IMR-90 (cell line): Measurements from ENCODE around the gene ZNF547. TPM values are rescaled to one million over a fixed set of nuclear protein-coding genes. Genes with fewer than 3 reads are reported as not detected.

Experiments used
- polyA plus RNA-seq, 3 experiments: library from polyadenylated mRNA; depleted of rRNA; stranded (reverse); fragments of >200 nt; gene quantifications; 2 replicates each; pipeline ENCODE4 v1.2.3, GENCODE V29; 2012; ENCODE audit warnings: low replicate concordance in 1 of 3
- total RNA-seq: library from RNA; depleted of rRNA; stranded (reverse); fragments of >200 nt; gene quantifications from 2 replicates; pipeline ENCODE4 v1.2.3, GENCODE V29; 2012; rRNA removed

Gene ZNF547
- total and polyA plus RNA-seq, 2 of the 4 experiments (the other 2 are of a cell fraction): 2.1 to 5.6 TPM

Other genes starting within 250 kb of the ZNF547 start
- gene USP29, start 243.6 kb upstream of the ZNF547 start, total RNA-seq: not detected in 2 replicates
- not detected in 2 replicates for gene USP29, start 243.6 kb upstream of the ZNF547 start, polyA plus RNA-seq (2012; rRNA removed)
- not detected in 2 replicates for gene ZIM3, start 218.3 kb upstream of the ZNF547 start, total RNA-seq
- gene ZIM3, start 218.3 kb upstream of the ZNF547 start, polyA plus RNA-seq (2012; rRNA removed): not detected in 2 replicates
- not detected in 2 replicates for gene DUXA, start 196.1 kb upstream of the ZNF547 start, total RNA-seq
- not detected in 2 replicates for gene DUXA, start 196.1 kb upstream of the ZNF547 start, polyA plus RNA-seq (2012; rRNA removed)
- gene ZNF264, start 172.1 kb upstream of the ZNF547 start, total RNA-seq: 23.9 and 31.9 TPM in 2 replicates
- gene ZNF264, start 172.1 kb upstream of the ZNF547 start, polyA plus RNA-seq (2012; rRNA removed): 3.4 and 3.5 TPM in 2 replicates
- 0.83 and 0.90 TPM in 2 replicates for gene AURKC, start 132.5 kb upstream of the ZNF547 start, total RNA-seq
- gene AURKC, start 132.5 kb upstream of the ZNF547 start, polyA plus RNA-seq (2012; rRNA removed): 0.82 and 1.3 TPM in 2 replicates
- gene ZNF805, start 122.9 kb upstream of the ZNF547 start, total RNA-seq: 26.1 and 32.3 TPM in 2 replicates
- gene ZNF805, start 122.9 kb upstream of the ZNF547 start, polyA plus RNA-seq (2012; rRNA removed): 2.4 and 3.0 TPM in 2 replicates
- 41.9 and 55.2 TPM in 2 replicates for gene ZNF460, start 83.1 kb upstream of the ZNF547 start, total RNA-seq
- gene ZNF460, start 83.1 kb upstream of the ZNF547 start, polyA plus RNA-seq (2012; rRNA removed): 3.2 and 3.6 TPM in 2 replicates
- 8.3 and 9.0 TPM in 2 replicates for gene ZNF543, start 43.1 kb upstream of the ZNF547 start, total RNA-seq
- gene ZNF543, start 43.1 kb upstream of the ZNF547 start, polyA plus RNA-seq (2012; rRNA removed): 0.92 and 1.8 TPM in 2 replicates
- gene ZNF304, start 12.3 kb upstream of the ZNF547 start, total RNA-seq: 11.9 and 16.1 TPM in 2 replicates
- 2.9 and 3.9 TPM in 2 replicates for gene ZNF304, start 12.3 kb upstream of the ZNF547 start, polyA plus RNA-seq (2012; rRNA removed)
- 14.4 and 20.4 TPM in 2 replicates for gene TRAPPC2B, start within 50 bp of the ZNF547 start, total RNA-seq
- 11.0 and 14.9 TPM in 2 replicates for gene TRAPPC2B, start within 50 bp of the ZNF547 start, polyA plus RNA-seq (2012; rRNA removed)
- 23.9 and 24.2 TPM in 2 replicates for gene ZNF548, start 26.3 kb downstream of the ZNF547 start, total RNA-seq
- gene ZNF548, start 26.3 kb downstream of the ZNF547 start, polyA plus RNA-seq (2012; rRNA removed): 6.9 and 7.5 TPM in 2 replicates
- gene ZNF17, start 47.6 kb downstream of the ZNF547 start, total RNA-seq: 11.7 and 17.4 TPM in 2 replicates
- gene ZNF17, start 47.6 kb downstream of the ZNF547 start, polyA plus RNA-seq (2012; rRNA removed): 3.6 and 4.3 TPM in 2 replicates
- gene ZNF749, start 71.8 kb downstream of the ZNF547 start, total RNA-seq: 8.1 and 9.9 TPM in 2 replicates
- gene ZNF749, start 71.8 kb downstream of the ZNF547 start, polyA plus RNA-seq (2012; rRNA removed): 7.0 and 7.9 TPM in 2 replicates
- gene VN1R1, start 93.6 kb downstream of the ZNF547 start, total RNA-seq: 0.36 and 0.56 TPM in 2 replicates
- 0.14 and 0.32 TPM in 2 replicates for gene VN1R1, start 93.6 kb downstream of the ZNF547 start, polyA plus RNA-seq (2012; rRNA removed)
- 25.6 and 33.0 TPM in 2 replicates for gene ZNF772, start 114.0 kb downstream of the ZNF547 start, total RNA-seq
- 2.9 and 4.6 TPM in 2 replicates for gene ZNF772, start 114.0 kb downstream of the ZNF547 start, polyA plus RNA-seq (2012; rRNA removed)
- 13.9 and 20.3 TPM in 2 replicates for gene ZNF419, start 124.2 kb downstream of the ZNF547 start, total RNA-seq
- gene ZNF419, start 124.2 kb downstream of the ZNF547 start, polyA plus RNA-seq (2012; rRNA removed): 5.0 and 6.4 TPM in 2 replicates
- 11.9 and 13.3 TPM in 2 replicates for gene ZNF773, start 136.4 kb downstream of the ZNF547 start, total RNA-seq
- 4.3 and 5.5 TPM in 2 replicates for gene ZNF773, start 136.4 kb downstream of the ZNF547 start, polyA plus RNA-seq (2012; rRNA removed)
- 6.9 and 8.6 TPM in 2 replicates for gene ZNF549, start 163.8 kb downstream of the ZNF547 start, total RNA-seq
- gene ZNF549, start 163.8 kb downstream of the ZNF547 start, polyA plus RNA-seq (2012; rRNA removed): 2.1 and 2.4 TPM in 2 replicates
- 6.9 and 12.5 TPM in 2 replicates for gene ZNF550, start 196.3 kb downstream of the ZNF547 start, total RNA-seq
- gene ZNF550, start 196.3 kb downstream of the ZNF547 start, polyA plus RNA-seq (2012; rRNA removed): 4.2 and 5.7 TPM in 2 replicates
- gene ZNF416, start 215.4 kb downstream of the ZNF547 start, total RNA-seq: 6.1 and 8.1 TPM in 2 replicates
- 2.3 and 2.6 TPM in 2 replicates for gene ZNF416, start 215.4 kb downstream of the ZNF547 start, polyA plus RNA-seq (2012; rRNA removed)
- gene ZIK1, start 220.6 kb downstream of the ZNF547 start, total RNA-seq: 9.2 and 11.8 TPM in 2 replicates
- 3.5 and 4.1 TPM in 2 replicates for gene ZIK1, start 220.6 kb downstream of the ZNF547 start, polyA plus RNA-seq (2012; rRNA removed)
- gene ZNF530, start 236.3 kb downstream of the ZNF547 start, total RNA-seq: 4.4 and 6.6 TPM in 2 replicates
- 2.9 and 3.0 TPM in 2 replicates for gene ZNF530, start 236.3 kb downstream of the ZNF547 start, polyA plus RNA-seq (2012; rRNA removed)